Lower lobe of right lung (tissue), 2 donors: ENCODE data around the gene ANAPC13. TPM values are rescaled to one million over a fixed set of nuclear protein-coding genes. Genes with fewer than 3 reads are reported as not detected.

ENCODE experiments used
- ATAC-seq, 2 donors: fragments of 200-7000 bp; cut with Tn5 transposase; one replicate each; pipeline ENCODE4 v1.9.1; 2020 to 2022; ENCODE audit warnings: mild to moderate bottlenecking in 2 of 2, moderate library complexity in 2 of 2
- DNase-seq: peaks from one replicate; pipeline ENCODE4 v3.0.0-alpha.2; 2020
- H3K27ac ChIP-seq: fragments of 200-600 bp; one replicate; pipeline ENCODE4 v1.8.0; 2022
- H3K27me3 ChIP-seq: fragments of 200-600 bp; one replicate; pipeline ENCODE4 v1.8.0; 2022; ENCODE audit warnings: low read depth
- H3K36me3 ChIP-seq: fragments of 200-600 bp; one replicate; pipeline ENCODE4 v1.8.0; 2022; ENCODE audit warnings: mild to moderate bottlenecking
- H3K4me1 ChIP-seq: fragments of 200-600 bp; one replicate; pipeline ENCODE4 v1.8.0; 2022
- H3K4me3 ChIP-seq: fragments of 200-600 bp; one replicate; pipeline ENCODE4 v1.8.0; 2022; ENCODE audit warnings: mild to moderate bottlenecking
- H3K9me3 ChIP-seq: fragments of 200-600 bp; one replicate; pipeline ENCODE4 v1.8.0; 2022
- intact Hi-C: fragments of 100-400 bp; cut with DNase I; formaldehyde crosslinking; loops from one replicate; pipeline ENCODE4 v1.11.0; 2022
- total RNA-seq: library from RNA; stranded (reverse); fragmentation: NEBNext Ultra II Directional; extraction: Animal tissue kit (Norgen Biotek cat#: 25700); gene quantifications from one replicate; pipeline ENCODE4 v1.2.1, GENCODE V29; 2021
- TF ChIP-seq, protein P1 (sequence below): fragments of 200-600 bp; IDR thresholded peaks from one replicate; pipeline ENCODE4 v1.8.0; 2022; ENCODE audit warnings: antibody characterized with exemption, mild to moderate bottlenecking
- donor health status: DM: no; HTN: yes; CAD: no; lungs with severe emphysema.

ANAPC13 gene
- total RNA-seq, 1 donor from 2014 or later: 53.1 TPM

DNA sequence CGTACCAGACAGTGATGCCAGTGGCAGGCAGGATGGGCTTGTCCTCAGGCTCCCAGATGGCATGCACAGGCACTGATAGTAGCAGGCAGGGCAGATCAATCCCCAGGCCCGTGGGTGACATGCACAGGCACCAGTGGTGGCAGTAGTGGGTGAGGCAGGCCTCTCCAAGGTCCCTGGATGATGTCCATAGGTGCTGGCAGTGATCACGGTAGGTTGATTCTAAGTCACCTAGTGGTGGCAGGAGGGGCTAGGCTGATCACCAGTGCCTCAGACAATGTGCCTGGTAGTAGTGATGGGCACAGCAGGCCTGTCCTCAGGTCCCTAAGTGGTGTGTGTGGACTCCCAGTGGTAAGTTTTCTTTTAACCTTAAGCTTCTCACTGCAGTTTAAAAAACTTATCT, 19.7 kb upstream of the ANAPC13 start:
- intact Hi-C loops: no loop called here
- H3K27me3 ChIP-seq: no peaks in the 10 kb centered on the region
- H3K9me3 ChIP-seq: peaks cover 14% of the 10 kb centered on the region
- peaks cover 6% of the 10 kb centered on the region for H3K36me3 ChIP-seq
- no peak overlapping the region for H3K27ac ChIP-seq
- no peak for ATAC-seq
- no peaks in the 10 kb centered on the region for H3K4me1 ChIP-seq
- no peak overlapping the region for H3K4me3 ChIP-seq
- TF ChIP-seq, protein P1, sequence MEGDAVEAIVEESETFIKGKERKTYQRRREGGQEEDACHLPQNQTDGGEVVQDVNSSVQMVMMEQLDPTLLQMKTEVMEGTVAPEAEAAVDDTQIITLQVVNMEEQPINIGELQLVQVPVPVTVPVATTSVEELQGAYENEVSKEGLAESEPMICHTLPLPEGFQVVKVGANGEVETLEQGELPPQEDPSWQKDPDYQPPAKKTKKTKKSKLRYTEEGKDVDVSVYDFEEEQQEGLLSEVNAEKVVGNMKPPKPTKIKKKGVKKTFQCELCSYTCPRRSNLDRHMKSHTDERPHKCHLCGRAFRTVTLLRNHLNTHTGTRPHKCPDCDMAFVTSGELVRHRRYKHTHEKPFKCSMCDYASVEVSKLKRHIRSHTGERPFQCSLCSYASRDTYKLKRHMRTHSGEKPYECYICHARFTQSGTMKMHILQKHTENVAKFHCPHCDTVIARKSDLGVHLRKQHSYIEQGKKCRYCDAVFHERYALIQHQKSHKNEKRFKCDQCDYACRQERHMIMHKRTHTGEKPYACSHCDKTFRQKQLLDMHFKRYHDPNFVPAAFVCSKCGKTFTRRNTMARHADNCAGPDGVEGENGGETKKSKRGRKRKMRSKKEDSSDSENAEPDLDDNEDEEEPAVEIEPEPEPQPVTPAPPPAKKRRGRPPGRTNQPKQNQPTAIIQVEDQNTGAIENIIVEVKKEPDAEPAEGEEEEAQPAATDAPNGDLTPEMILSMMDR: no peak
- no peak for DNase-seq

DNA sequence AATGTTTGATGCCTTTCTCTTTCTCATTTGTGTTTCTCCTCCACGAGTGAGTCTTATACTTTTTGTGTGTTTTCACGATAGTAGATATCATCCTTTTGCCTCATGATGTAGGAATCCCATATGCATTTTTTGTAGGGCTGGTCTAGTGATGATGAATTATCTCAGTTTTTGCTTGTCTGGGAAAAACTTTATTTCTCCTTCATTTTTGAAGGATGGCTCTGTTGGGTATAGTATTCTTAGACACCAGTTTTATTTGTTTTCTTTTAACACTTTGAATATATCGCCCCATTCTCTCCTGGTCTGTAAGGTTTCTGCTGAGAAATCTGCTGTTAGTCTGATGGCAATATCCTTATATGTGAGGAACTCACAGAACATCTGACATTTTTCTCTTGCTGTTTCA, 18.3 kb upstream of the ANAPC13 start:
- intact Hi-C loops: no loop called here
- no peak for DNase-seq
- H3K9me3 ChIP-seq: peaks cover 14% of the 10 kb centered on the region

DNA sequence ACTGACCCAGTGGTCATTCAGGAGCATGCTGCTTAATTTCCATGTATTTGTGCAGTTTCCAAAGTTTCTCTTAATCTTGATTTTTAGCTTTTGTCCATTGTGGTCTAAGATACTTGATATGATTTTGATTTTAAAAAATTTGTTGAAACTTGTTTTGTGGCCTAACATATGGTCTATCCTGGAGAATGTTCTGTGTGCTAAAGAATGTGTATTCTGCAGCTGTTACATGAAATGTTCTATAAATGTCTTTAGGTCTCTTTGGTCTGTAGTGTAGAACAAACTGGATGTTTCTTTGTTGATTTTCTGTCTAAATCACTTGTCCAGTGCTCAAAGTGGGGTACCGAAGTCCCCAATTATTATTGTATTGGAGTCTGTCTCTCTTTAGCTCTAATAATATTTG, 17.5 kb upstream of the ANAPC13 start:
- H3K9me3 ChIP-seq: peaks cover 14% of the 10 kb centered on the region
- ATAC-seq (no peak), DNase-seq (no peak)
- H3K27ac ChIP-seq: no peak overlapping the region
- intact Hi-C loops: no loop called here
- TF ChIP-seq, protein P1: no peak
- H3K27me3 ChIP-seq: no peaks in the 10 kb centered on the region
- no peaks in the 10 kb centered on the region for H3K4me1 ChIP-seq
- peaks cover 6% of the 10 kb centered on the region for H3K36me3 ChIP-seq
- no peak overlapping the region for H3K4me3 ChIP-seq

More for the DNA sequence above, 18.3 kb upstream of the ANAPC13 start:
- no peak overlapping the region for H3K4me3 ChIP-seq
- no peaks in the 10 kb centered on the region for H3K27me3 ChIP-seq
- H3K4me1 ChIP-seq: no peaks in the 10 kb centered on the region
- ATAC-seq: no peak
- no peak overlapping the region for H3K27ac ChIP-seq
- H3K36me3 ChIP-seq: peaks cover 6% of the 10 kb centered on the region
- TF ChIP-seq, protein P1: no peak

DNA sequence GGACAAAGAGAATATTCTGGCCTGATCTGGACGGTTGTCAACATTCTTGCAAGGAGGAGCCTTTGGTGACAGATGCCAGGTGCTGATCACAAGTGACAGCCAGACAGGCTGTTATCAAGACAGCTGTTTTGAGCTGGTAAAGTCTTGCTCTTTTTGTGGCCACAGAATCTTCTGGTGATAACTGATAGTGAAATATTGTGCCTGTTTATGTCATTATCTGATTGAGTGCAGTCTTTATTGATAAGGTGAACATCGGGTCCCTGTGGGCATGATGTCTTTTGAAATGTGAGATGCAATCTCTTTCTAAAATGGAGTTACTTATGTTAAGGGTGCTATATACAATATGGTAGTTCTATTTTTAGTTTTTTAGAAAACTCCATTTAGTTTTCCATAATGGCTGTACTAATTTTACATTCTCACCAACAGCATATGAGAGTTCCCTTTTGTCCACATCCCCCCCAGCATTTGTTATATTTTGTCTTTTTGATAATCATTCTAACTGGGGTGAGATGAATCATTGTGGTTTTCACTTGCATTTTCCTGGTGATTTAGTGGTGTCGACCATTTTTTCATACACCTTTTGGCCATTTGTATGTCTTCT, 10.8 kb upstream of the ANAPC13 start:
- no peak for ATAC-seq
- intact Hi-C loops: no loop called here
- no peaks in the 10 kb centered on the region for H3K27me3 ChIP-seq

DNA sequence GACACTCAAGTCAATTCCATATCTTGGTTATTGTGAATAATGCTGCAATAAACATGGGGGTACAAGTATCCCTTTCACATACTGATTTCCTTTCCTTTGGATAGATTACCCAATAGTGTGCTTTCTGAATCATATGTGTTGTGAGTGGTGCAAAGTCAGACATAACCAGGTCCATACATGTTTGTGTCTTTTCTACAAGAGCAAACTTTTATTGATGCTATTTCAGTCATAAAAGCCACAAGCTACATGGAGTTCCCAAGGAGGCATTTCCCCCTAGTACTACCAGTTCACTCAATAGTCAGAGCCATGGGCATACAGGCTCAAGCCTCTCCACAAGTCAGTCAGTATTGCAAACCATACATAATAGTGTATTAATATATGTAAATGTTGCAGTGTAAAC, 10.2 kb upstream of the ANAPC13 start:
- no peak for DNase-seq
- H3K9me3 ChIP-seq: no peaks in the 10 kb centered on the region
- H3K27me3 ChIP-seq: no peaks in the 10 kb centered on the region
- no peaks in the 10 kb centered on the region for H3K36me3 ChIP-seq
- no peak for ATAC-seq
- intact Hi-C loops: no loop called here
- peaks cover 6% of the 10 kb centered on the region for H3K4me1 ChIP-seq
- H3K27ac ChIP-seq: no peak overlapping the region
- TF ChIP-seq, protein P1: no peak
- H3K4me3 ChIP-seq: no peak overlapping the region

More for the DNA sequence above, 10.8 kb upstream of the ANAPC13 start:
- Histone ChIP-seq H3K4me1 (peaks cover 6% of the 10 kb centered on the region), H3K4me3 (no peak overlapping the region), H3K27ac (no peak overlapping the region), H3K36me3 (no peaks in the 10 kb centered on the region), H3K9me3 (no peaks in the 10 kb centered on the region)
- DNase-seq: no peak
- TF ChIP-seq, protein P1: no peak
